GM19099 (cell line): ENCODE data around the gene SCG3.

ENCODE experiments used
- POLR2A ChIP-seq: IDR thresholded peaks from 3 replicates; pipeline ENCODE4 v1.6.1; 2011; ENCODE audit warnings: low read depth; ENCODE audit not compliant: insufficient read length; ENCODE audit errors: extremely low read depth

Gene SCG3

DNA sequence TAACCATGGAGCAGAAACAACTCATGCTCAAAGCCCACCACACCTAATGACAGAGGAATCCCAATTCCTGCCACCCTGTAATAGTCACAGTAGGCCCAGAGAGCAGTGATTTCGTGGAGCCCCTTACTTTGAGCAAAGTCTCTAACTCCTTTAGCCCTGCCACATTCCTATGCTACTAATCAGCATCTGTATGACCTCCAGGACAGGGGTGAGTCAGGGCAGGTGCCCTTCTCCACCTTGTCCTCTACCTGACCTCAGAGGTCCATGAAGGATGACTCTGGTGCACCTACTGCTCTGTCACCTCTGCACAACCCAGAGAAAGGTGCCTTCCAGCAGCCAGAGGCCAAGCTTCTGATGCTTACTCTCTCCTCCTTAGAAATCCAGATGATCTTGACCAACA is 6.1 kb upstream of the SCG3 start:
- TF ChIP-seq POLR2A, result no peak

DNA sequence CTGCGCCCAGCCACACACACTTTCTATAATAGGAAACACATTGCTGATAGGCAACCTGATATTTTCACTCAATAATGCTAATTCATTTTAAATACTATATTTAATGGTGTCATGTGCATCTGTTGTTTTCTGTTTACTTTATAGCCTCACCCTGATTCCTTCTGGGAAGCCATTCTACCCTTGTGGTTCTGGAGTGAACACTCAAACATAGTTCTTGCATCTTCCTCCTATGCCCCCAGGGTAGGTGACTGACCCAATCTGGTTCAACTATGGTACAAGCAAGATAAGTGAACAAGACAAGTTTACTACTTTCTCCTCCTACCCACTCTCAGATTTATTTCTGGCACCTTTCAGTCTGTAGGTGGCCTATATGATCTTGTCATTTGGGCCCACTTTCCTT is 4.3 kb upstream of the SCG3 start:
- TF ChIP-seq POLR2A, result no peak

DNA sequence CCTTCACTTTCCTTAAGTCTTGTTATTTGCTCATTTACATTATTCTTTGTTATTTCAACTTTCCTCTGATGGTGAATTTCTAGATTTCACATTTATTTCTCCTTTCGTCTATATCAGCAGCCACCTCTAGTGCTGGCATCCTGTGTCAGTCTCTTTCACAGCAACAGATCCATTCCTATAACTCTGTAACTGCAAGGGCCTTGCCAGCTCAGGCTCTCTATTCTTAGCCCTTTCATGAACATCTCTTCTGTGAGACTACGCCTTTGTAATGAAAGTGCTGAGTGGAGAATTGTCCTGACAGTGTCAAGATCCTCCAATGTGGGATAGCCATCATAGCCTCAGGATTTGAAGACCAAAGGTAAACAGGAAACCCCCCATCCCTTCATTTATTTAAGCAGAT is 3.9 kb upstream of the SCG3 start:
- TF ChIP-seq POLR2A, result no peak

DNA sequence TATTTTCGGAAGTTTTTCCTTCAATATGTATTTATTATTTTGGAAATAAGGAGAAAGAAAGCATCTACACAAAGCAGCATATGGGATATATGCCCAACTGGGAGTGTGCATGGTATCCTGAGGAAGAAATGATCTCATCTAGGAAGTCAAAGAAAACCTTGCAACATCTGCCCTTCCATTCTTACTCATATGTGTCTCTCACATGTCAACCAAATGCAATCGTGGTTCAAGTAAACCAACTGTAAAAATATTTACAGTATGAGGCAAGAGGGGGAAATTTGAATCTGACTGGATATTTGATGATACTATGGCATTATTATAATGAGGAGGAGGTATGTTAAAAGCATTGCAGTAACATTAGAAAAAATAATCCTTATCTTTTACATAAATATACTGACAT is 3.2 kb upstream of the SCG3 start:
- TF ChIP-seq POLR2A, result no peak

DNA sequence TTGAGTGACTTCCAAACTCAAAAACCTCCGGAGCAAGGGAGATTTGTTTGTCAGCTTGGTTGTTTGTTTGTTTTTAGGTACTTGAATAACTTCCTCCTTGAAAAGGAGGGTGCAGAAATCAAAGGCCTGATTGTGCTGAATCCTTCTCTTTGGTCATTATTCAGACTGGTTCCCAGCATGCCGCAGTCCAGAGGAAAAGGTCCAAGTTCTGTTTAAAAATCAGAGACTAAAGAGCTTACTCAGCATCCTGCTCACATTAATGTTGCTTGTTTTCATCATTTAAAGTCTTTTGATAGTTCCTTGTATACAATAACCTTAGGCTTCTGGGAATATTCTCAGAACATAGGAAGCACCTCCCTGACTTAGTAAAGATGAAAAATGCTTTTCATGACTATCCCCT is 982 bp upstream of the SCG3 start:
- TF ChIP-seq POLR2A, result no peak

DNA sequence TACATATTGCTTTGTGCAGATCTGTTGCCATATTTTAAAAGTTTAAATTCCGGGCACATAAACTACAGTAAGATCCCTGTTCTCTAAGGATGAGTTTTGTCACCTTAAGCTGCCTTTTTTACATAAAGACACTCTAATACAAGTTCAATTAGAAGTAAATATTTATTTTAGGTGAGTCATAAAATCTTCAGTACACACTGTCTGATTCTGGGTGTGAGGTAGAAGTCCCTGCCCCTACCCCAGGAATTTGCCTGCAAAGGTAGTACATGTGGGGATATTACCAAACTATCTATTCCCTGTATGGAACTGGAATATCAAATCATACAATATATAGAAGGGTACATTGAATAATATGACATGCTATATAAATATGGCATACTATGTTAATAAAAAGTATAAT is 6.3 kb downstream of the SCG3 start:
- TF ChIP-seq POLR2A, result no peak

DNA sequence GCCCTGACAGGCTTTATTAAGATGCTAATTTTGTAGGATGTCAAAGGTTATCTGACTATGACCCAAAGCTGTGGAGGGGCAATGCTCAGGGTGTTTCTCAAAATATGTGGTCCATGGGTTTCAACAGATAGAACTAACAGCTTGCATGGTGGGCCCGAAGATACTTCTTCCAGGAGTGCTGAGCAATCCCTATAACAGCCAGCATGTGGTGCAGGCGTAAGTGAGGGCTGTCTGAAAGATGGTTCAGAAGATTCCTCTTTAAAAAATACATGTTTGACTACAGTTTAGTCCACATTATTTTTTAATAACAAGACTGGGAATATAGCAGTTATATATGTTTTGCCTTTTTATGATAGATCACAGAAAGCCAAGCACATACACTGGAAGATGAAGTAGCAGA is 7.6 kb downstream of the SCG3 start:
- TF ChIP-seq POLR2A, result no peak

DNA sequence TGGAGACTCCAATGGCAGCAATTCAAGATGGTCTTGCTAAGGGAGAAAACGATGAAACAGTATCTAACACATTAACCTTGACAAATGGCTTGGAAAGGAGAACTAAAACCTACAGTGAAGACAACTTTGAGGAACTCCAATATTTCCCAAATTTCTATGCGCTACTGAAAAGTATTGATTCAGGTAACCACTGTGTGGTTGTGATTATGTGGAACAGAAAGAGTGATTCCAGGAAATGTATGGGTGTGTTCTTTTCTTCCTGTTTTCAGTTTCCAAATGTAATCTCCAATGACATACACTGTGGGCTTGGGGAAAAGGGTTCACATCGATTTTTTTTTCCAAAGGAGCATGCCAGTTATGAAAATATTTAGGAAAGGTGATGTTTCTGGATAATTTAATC is 10.9 kb downstream of the SCG3 start:
- TF ChIP-seq POLR2A, result no peak

DNA sequence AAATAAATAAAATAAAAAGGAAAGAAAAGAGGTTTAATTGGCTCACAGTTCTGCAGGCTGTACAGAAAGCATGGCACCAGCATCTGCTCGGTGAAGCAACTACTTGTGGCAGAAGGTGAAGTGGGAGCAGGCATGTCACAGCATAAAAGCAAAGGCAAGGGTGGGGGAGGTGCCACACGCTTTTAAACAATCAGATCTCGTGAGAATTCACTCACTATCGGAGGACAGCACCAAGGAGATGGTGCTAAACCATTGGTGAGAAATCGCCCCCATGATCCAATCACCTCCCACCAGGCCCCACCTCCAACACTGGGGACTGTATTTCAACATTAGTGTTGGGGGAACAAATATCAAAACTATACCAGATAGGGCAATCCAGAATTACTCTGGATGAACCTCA is 15.3 kb downstream of the SCG3 start:
- TF ChIP-seq POLR2A, result no peak

DNA sequence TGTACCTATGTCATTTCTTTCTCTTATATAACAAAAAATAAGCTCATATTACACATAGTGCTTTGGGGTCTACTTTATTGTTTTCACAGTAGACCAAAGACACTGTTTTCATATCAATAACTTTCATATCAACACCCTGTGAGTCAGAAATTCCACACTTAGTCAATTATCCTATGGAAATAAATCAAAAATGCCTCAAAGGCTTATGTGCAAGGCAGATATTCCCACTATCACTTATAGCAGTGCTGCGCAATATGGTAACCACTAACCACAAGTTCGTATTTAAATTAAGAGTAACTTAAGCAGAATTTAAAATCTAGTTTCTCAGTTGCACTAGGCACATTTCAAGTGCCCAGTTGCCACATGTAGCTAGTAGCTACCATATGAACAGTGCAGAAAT is 15.9 kb downstream of the SCG3 start:
- no peak for TF ChIP-seq POLR2A

DNA sequence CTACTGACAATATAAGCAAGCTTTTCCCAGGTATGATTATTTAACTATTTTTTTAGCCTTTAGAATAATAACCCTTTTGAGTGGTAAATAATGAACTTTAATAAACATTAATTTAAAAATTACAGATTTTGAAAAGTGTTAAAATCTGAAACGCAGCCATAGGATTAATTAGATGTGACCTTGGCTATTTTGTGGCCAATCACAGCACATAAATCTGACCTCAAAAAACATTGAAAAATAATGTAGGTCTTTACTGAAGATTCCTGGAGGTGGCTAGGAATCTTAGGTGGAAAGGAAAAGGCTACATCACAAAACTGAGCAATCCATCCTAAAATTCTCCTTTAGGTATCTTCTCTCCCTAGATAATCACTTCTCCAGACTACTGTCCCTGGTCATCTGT is 18.1 kb downstream of the SCG3 start:
- no peak for TF ChIP-seq POLR2A

DNA sequence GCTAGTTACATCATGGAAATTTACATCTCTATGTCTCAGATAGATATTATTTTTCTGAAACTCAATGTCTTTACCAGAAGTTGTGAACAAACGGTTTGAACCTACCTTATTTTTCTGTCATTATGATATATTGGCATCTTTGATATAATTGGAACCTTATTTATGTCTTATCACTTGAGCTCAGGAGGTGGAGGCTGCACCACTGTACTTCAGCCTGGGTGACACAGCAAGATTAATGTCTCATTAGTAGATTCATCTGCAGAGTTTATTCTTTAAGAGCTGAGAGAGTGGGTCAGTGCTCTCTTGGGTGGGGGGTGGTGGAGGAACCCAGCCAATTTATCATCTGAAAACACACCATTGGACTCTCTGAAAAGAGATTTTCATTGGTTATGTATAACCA is 21.4 kb downstream of the SCG3 start:
- no peak for TF ChIP-seq POLR2A

DNA sequence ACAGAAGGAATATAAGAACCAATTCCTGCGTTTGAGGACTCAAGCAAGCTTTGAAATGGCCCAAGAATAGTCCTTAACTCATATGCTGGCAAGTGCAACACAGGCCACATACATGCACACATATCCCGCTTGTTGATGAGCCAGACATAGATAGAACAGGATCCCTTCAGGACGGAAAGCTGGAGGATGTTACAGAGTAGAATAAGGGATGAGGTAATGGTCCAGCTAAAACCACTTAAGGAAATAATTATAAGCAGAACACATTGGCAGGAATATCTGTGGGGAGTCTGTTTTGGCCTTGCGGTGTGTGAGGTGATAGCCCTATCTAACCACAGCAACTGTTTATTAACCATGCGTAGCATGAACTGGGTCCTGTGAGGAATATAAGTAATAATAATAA is 25.0 kb downstream of the SCG3 start:
- no peak for TF ChIP-seq POLR2A

DNA sequence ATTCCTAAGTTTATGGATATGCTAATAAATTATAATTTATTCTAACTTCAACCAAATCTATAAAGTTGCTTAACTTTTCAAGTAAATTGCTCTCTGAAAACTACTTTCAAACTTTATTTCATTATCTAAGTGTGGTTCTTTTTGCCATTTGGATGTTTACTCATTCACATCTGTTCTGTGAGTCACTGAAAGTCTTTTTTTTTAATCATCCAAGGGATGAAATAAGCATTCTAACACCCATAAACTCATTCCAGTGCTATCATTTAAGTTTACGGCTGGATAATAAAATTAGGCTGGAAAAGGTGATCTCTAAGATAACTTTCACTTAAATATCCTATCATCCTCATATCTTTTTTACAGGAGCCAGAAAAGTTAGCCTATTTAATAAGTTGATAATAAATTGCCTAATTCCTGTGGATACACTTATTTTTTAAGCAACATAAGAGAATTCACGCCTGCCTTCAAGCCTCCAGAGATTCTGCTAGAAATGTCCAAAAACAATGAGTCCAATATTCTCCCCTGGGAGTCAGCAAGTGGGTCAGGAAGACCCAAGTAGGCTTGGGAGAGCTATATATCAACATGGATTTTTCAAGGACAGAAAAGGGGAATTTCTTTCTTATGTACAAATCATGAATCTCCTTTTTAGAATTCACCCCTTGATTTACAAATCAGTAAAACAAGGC is 25.8 kb downstream of the SCG3 start:
- TF ChIP-seq POLR2A, result no peak

DNA sequence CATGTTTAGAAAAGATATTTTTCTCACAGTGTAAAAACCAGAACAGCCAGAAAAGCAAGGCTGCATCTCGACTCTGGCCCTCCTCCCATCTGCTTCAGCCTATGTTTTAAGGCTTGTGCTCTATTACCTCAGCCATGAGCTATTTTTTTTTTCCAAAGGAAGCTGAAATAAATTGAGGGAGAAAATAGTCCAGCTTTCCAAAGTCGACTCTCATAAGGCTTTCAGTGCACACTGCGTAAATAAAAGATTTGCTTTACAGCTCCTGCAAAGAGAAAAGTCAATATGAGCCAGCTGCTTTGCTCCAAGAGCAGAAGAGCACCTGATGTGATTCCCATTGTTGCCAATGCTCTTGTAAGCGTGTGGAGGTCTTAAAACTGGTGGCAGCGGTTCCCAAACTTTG is 26.7 kb downstream of the SCG3 start:
- no peak for TF ChIP-seq POLR2A

DNA sequence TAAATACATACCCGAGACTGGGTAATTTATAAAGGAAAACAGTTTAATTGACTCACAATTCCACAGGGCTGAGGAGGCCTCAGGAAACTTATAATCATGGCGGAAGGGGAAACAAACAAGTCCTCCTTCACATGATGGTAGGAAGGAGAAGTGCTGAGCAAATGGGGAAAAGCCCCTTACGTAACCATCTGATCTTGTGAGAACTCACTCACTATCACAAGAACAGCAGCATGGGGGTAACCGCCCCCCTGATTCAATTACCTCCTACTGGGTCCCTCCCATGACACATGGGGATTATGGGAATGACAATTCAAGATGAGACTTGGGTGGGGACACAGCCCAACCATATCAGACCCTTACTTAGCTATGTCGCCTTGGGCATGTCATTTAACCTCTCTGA is 27.7 kb downstream of the SCG3 start:
- TF ChIP-seq POLR2A, result no peak

DNA sequence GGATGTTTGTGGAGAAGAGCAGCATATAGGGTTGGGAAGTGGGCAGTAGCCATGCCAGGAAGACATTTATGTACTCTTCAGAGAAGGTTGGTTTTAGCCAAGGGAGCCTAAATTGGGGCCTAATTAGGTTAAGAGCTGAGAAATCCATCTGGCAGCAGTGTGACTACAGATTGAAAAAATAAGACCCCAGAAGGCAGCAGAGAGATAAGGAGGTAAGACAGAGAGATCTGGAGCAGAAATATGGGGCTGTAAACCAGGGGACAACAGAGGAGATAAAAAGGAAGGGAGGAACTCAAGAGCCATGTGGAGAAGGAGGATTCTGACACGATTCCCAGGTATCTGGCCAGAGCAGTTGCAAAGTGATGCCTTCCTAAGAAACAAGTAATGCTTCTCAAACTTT is 32.9 kb downstream of the SCG3 start:
- TF ChIP-seq POLR2A, result no peak

DNA sequence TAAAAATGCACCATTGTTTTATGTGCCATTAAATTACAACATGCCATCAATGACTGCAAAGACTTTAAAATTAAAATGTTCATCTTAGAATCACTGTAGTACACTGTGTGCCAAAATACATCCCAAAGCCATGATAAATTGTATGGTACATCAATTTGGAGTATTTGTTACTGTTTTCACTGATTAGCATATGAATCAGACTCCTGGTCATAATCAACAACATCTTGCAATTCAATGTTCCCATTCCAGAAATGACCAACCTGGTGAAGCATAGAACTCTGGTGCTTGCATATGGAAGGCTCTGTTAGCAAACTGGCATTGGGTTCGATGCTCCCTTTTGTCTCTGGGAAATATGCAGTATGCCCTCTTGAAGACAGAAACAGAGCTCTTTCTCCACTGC is 33.6 kb downstream of the SCG3 start:
- no peak for TF ChIP-seq POLR2A

DNA sequence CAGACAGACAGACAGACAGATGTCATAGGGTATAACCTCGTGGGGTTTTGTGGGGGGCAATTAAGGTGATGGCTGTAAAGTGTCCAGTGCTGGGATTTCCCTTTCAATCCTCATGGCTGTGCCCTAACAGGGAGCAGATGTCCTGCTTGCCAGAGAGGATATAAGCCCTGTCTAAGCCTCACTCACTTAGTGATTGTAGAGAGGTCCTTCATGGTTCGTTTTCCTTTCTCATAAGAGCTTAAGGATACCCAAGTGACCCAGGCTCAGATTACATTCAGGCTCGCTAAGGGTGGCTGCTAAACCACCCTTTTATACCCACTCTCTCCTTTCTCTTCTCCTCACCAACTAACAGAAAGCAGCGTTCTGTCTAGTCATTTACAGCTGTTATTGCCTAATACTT is 36.9 kb downstream of the SCG3 start:
- TF ChIP-seq POLR2A, result no peak

DNA sequence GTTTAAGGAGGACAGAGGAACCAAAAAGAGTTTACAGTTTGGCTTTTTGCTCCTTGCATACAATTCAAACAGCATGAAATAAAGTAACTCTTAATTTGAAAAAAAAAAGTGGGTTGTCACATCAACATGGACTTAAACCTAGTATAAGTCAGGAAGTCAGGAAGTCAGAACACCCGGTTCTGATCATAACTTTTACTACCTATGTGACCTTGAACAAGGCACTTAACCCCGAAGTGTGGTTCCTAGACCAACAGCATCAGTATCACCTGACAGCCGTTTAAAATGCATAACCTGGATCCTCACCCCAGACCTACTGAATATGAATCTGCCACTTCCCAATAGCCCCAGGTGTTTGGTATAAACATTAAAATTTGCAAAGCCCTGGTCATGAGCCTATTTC is 37.4 kb downstream of the SCG3 start:
- no peak for TF ChIP-seq POLR2A
